K562 (cell line): ENCODE measurements around the gene SEMA3C. TPM values are rescaled to one million over a fixed set of nuclear protein-coding genes. Genes with fewer than 3 reads are reported as not detected.

Experiments used
- DPF2 ChIP-seq: fragments of 450-650 bp; IDR thresholded peaks from 2 replicates; pipeline ENCODE4 v1.6.1; 2016
- E2F8 ChIP-seq: fragments of 450-650 bp; IDR thresholded peaks from 2 replicates; pipeline ENCODE4 v1.7.1; 2018; ENCODE audit warnings: mild to moderate bottlenecking, low read depth; ENCODE audit not compliant: partially characterized antibody
- GATA2 ChIP-seq: sonication (generic); formaldehyde crosslinking; IDR thresholded peaks from 2 replicates; pipeline ENCODE4 v1.4.0; 2020; ENCODE audit warnings: mild to moderate bottlenecking, missing genetic modification reagents
- TCF7 ChIP-seq: sonication (generic); IDR thresholded peaks from 2 replicates; pipeline ENCODE4 v1.6.1; 2016; ENCODE audit warnings: antibody characterized with exemption, borderline replicate concordance
- ZNF551 ChIP-seq: fragments of 250-450 bp; sonication (Bioruptor Pico); IDR thresholded peaks from 2 replicates; pipeline ENCODE4 v1.5.0; 2021; ENCODE audit warnings: mild to moderate bottlenecking, moderate library complexity
- ZNF584 ChIP-seq: fragments of 200-800 bp; sonication (Bioruptor generic); IDR thresholded peaks from 2 replicates; pipeline ENCODE4 v1.6.1; 2016; ENCODE audit warnings: low read depth, mild to moderate bottlenecking, missing genetic modification characterization, missing compliant biosample characterization
- polyA plus RNA-seq, 8 experiments: library from polyadenylated mRNA; depleted of rRNA in 4 of 8; stranded (reverse) in 5 of 8; unstranded in 3 of 8; fragments of >200 nt; fragmentation: Nextera tagmentation in 2 of 8; fragmentation: Illumina TruSeq in 1 of 8; extraction: Ambion mirVana in 2 of 8; extraction: Trizol in 1 of 8; gene quantifications; 2 replicates each; pipeline versions ENCODE4 v1.2.1 to v1.2.3, GENCODE V29; 2011 to 2014; ENCODE audit warnings: inconsistent platforms in 1 of 8, missing spikeins in 1 of 8
- total RNA-seq, 7 experiments: library from RNA; depleted of rRNA in 6 of 7; stranded (reverse); fragments of >200 nt in 6 of 7; fragmentation: Illumina TruSeq in 2 of 7; extraction: Trizol in 2 of 7; gene quantifications; 2 replicates each; pipeline versions ENCODE4 v1.2.1 to v1.2.3, GENCODE V29; 2011 to 2021; ENCODE audit warnings: low replicate concordance in 1 of 7
- TF ChIP-seq, protein P1 (sequence below): fragments of 450-650 bp; IDR thresholded peaks from 2 replicates; pipeline ENCODE4 v1.6.1; 2016; ENCODE audit warnings: antibody characterized with exemption

SEMA3C gene
- total and polyA plus RNA-seq, 9 of the 15 experiments (the other 6 are each of a cell fraction or from before 2014, with no cell fraction given): 0.04 to 0.36 (median 0.12) TPM; not detected in 3

DNA sequence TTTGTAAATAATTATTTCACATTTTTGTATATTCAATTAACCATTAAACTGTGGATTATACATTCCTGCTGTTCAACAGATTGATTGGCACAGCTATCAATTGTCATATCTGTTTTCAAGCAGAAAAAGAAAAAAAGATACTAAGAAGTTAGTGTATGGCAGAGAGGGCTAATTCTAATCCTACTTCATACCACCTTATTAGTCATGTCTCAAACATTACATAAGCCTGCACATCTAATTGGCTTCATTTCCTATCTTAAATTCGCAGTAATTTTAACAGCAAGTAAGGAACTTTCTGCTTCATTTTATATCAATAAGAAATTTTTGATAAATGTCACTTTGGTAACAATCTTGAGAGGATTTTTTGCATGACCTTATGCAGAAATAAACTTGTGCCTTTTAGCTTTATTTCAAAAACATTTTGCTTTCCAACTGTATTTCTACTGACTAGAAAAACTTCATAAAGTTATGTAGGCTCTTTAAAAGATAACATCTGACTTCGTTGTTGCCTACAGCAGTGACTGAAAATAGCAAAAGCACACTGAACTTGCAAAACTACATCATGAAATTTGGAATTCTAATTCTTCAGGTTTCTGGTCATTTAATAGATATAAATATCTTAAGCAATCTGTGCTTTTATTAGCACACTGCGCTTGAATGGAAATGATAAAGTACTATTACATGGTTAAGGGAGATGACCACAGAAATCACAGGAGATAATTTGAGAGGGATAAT is 111.5 kb downstream of the SEMA3C start (continued):
- TF ChIP-seq ZNF584 (CRISPR knock-in tag) (no peak), GATA2 (CRISPR knock-in tag) (no peak), TCF7 (no peak), E2F8 (no peak), ZNF551 (CRISPR knock-in tag) (no peak), DPF2 (no peak)
- TF ChIP-seq, protein P1, sequence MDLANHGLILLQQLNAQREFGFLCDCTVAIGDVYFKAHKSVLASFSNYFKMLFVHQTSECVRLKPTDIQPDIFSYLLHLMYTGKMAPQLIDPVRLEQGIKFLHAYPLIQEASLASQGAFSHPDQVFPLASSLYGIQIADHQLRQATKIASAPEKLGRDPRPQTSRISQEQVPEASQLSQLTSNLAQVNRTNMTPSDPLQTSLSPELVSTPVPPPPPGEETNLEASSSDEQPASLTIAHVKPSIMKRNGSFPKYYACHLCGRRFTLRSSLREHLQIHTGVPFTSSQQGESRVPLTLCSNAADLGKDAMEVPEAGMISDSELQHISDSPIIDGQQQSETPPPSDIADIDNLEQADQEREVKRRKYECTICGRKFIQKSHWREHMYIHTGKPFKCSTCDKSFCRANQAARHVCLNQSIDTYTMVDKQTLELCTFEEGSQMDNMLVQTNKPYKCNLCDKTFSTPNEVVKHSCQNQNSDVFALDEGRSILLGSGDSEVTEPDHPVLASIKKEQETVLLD: no peak
- TF ChIP-seq, all 486 proteins: peak for 0
